ENCODE results near the gene B4GALT2. TPM values are rescaled to one million over a fixed set of nuclear protein-coding genes. Genes with fewer than 3 reads are reported as not detected.

B4GALT2 gene
- total RNA-seq, 1 donor from 2014 or later = 62.6 TPM

- DNase-seq (ENCODE audit: low read depth) = no peak
- Histone ChIP-seq H3K4me3 (ENCODE audit: low read depth, low read length) (no peak overlapping the region), H3K27me3 (ENCODE audit: control insufficient read depth, insufficient read depth, low read length) (peaks cover 15% of the 10 kb centered on the region), H3K36me3 (ENCODE audit: control insufficient read depth, insufficient read depth, low read length) (no peaks in the 10 kb centered on the region)
- TF ChIP-seq CTCF (IDR thresholded peaks at IDR 0.05; ENCODE audit: insufficient read depth, low read length, poor library complexity, severe bottlenecking) = no peak
These were observed 34.1 kb downstream of the B4GALT2 start for GRCh38 chr1:44012941-44013609.

GRCh38 chr1:44013949-44014348 lies 34.9 kb downstream of the B4GALT2 start:
- Histone ChIP-seq H3K4me3 (ENCODE audit: low read depth, low read length) (no peak overlapping the region), H3K27me3 (ENCODE audit: control insufficient read depth, insufficient read depth, low read length) (peaks cover 15% of the 10 kb centered on the region), H3K36me3 (ENCODE audit: control insufficient read depth, insufficient read depth, low read length) (no peaks in the 10 kb centered on the region)
- no peak for TF ChIP-seq CTCF (IDR thresholded peaks at IDR 0.05; ENCODE audit: insufficient read depth, low read length, poor library complexity, severe bottlenecking)
- DNase-seq (ENCODE audit: low read depth) = no peak

- DNase-seq (ENCODE audit: low read depth) = no peak
- TF ChIP-seq CTCF (IDR thresholded peaks at IDR 0.05; ENCODE audit: insufficient read depth, low read length, poor library complexity, severe bottlenecking) = no peak
These were observed 35.5 kb downstream of the B4GALT2 start for GRCh38 chr1:44014365-44015104.

GRCh38 chr1:44015206-44015605 lies 36.2 kb downstream of the B4GALT2 start:
- Histone ChIP-seq H3K36me3 (ENCODE audit: control insufficient read depth, insufficient read depth, low read length) (no peaks in the 10 kb centered on the region), H3K4me3 (ENCODE audit: low read depth, low read length) (no peak overlapping the region), H3K27me3 (ENCODE audit: control insufficient read depth, insufficient read depth, low read length) (peaks cover 15% of the 10 kb centered on the region)
- no peak for DNase-seq (ENCODE audit: low read depth)
- TF ChIP-seq CTCF (IDR thresholded peaks at IDR 0.05; ENCODE audit: insufficient read depth, low read length, poor library complexity, severe bottlenecking) = no peak

More at GRCh38 chr1:44014365-44015104, 35.5 kb downstream of the B4GALT2 start:
- no peak overlapping the region for H3K4me3 ChIP-seq (ENCODE audit: low read depth, low read length)
- peaks cover 15% of the 10 kb centered on the region for H3K27me3 ChIP-seq (ENCODE audit: control insufficient read depth, insufficient read depth, low read length)
- H3K36me3 ChIP-seq (ENCODE audit: control insufficient read depth, insufficient read depth, low read length) = no peaks in the 10 kb centered on the region

- DNase-seq (ENCODE audit: low read depth) = no peak
These were observed 37.3 kb downstream of the B4GALT2 start for GRCh38 chr1:44016041-44016889.

More at GRCh38 chr1:44016041-44016889, 37.3 kb downstream of the B4GALT2 start:
- Histone ChIP-seq H3K27me3 (ENCODE audit: control insufficient read depth, insufficient read depth, low read length) (peaks cover 15% of the 10 kb centered on the region), H3K4me3 (ENCODE audit: low read depth, low read length) (no peak overlapping the region), H3K36me3 (ENCODE audit: control insufficient read depth, insufficient read depth, low read length) (no peaks in the 10 kb centered on the region)
- no peak for TF ChIP-seq CTCF (IDR thresholded peaks at IDR 0.05; ENCODE audit: insufficient read depth, low read length, poor library complexity, severe bottlenecking)

All from kidney epithelial cell (primary cell).